Activated CD8-positive, alpha-beta memory T cell treated with anti-CD3 and anti-CD28 coated beads, Interleukin-2, amount 10 ng/mL, durations not matched to agents 7 days and 5 days (primary cell): ENCODE results near the gene SFXN3. TPM values are rescaled to one million over a fixed set of nuclear protein-coding genes. Genes with fewer than 3 reads are reported as not detected.
A peak's percentile ranks its signal among the peaks of the same experiment; 100 is the strongest.

ENCODE experiments used
- ATAC-seq: fragments of 150-1000 bp; cut with Tn5 transposase; one replicate; pipeline ENCODE4 v1.10.0; 2021; ENCODE audit warnings: moderate library complexity
- CTCF ChIA-PET: fragments of 350-600 bp; sonication (Branson Sonifier 250); formaldehyde crosslinking; loops from one replicate; lab custom pipeline; 2021; ENCODE audit warnings: antibody characterized with exemption; lab: Charles Lee
- DNase-seq: peaks from one replicate; pipeline ENCODE4 v3.0.0-alpha.2; 2020
- H3K27ac Mint-ChIP-seq: one replicate; pipeline ENCODE4 v1.8.0; 2021; ENCODE audit warnings: mild to moderate bottlenecking, mixed read lengths
- H3K27me3 Mint-ChIP-seq: one replicate; pipeline ENCODE4 v1.8.0; 2021; ENCODE audit warnings: mixed read lengths
- H3K36me3 Mint-ChIP-seq: one replicate; pipeline ENCODE4 v1.8.0; 2021; ENCODE audit warnings: mild to moderate bottlenecking, mixed read lengths
- H3K4me1 Mint-ChIP-seq: one replicate; pipeline ENCODE4 v1.8.0; 2021; ENCODE audit warnings: mixed read lengths
- H3K4me3 Mint-ChIP-seq: one replicate; pipeline ENCODE4 v1.8.0; 2021; ENCODE audit warnings: mild to moderate bottlenecking, moderate library complexity, mixed read lengths
- H3K9me3 Mint-ChIP-seq: one replicate; pipeline ENCODE4 v1.8.0; 2022; ENCODE audit warnings: low read depth, mixed read lengths
- total RNA-seq, 2 experiments: library from RNA; stranded (reverse); gene quantifications; one replicate each; pipeline ENCODE4 v1.2.3, GENCODE V29; 2021

The SFXN3 gene
- total RNA-seq, 2 experiments from 2014 or later = 38.2 to 48.8 TPM

GRCh38 chr10:100995181-100995580, 35.9 kb upstream of the SFXN3 start:
- H3K4me1 Mint-ChIP-seq = peaks cover 24% of the 10 kb centered on the region
- H3K27ac Mint-ChIP-seq = no peak overlapping the region
- H3K4me3 Mint-ChIP-seq = no peak overlapping the region
- CTCF ChIA-PET = interaction anchor here (1.8 to 13.2 kb wide), 3 partner anchors 17 to 35 kb away, joined by 4 to 174 read pairs (median 49); partner anchors contain the start of genes PDZD7 and SFXN3
- ATAC-seq = no peak
- no peaks in the 10 kb centered on the region for H3K9me3 Mint-ChIP-seq
- no peaks in the 10 kb centered on the region for H3K27me3 Mint-ChIP-seq
- H3K36me3 Mint-ChIP-seq = peaks cover 18% of the 10 kb centered on the region
- no peak for DNase-seq

- CTCF ChIA-PET = interaction anchor here (0.7 to 13.2 kb wide), 28 partner anchors 10 to 461 kb away, joined by 3 to 174 read pairs (median 8); partner anchors contain the start of genes HIF1AN, KAZALD1, MRPL43 and PDZD7
- peaks cover 6% of the 10 kb centered on the region for H3K36me3 Mint-ChIP-seq
- peak overlapping the region; percentile 76 for H3K4me3 Mint-ChIP-seq
Measured at GRCh38 chr10:100996678-100997359, 34.2 kb upstream of the SFXN3 start.

GRCh38 chr10:100997360-100998182, 33.5 kb upstream of the SFXN3 start:
- Mint-ChIP-seq H3K9me3 (no peaks in the 10 kb centered on the region), H3K4me3 (peak overlapping the region; percentile 76), H3K27me3 (no peaks in the 10 kb centered on the region), H3K36me3 (peaks cover 4% of the 10 kb centered on the region), H3K4me1 (peaks cover 22% of the 10 kb centered on the region), H3K27ac (peak overlapping the region; percentile 90)
- CTCF ChIA-PET = interaction anchor here (0.6 to 13.2 kb wide), 40 partner anchors 9 to 1530 kb away, joined by 3 to 174 read pairs (median 6); partner anchors contain the start of genes HIF1AN, KAZALD1, MRPL43 and PDZD7
- DNase-seq (peak; percentile 81), ATAC-seq (peak; percentile 65)

More at GRCh38 chr10:100996678-100997359, 34.2 kb upstream of the SFXN3 start:
- H3K27me3 Mint-ChIP-seq = no peaks in the 10 kb centered on the region
- H3K9me3 Mint-ChIP-seq = no peaks in the 10 kb centered on the region
- DNase-seq = peak; percentile 57
- peak overlapping the region; percentile 90 for H3K27ac Mint-ChIP-seq
- peak; percentile 37 for ATAC-seq
- H3K4me1 Mint-ChIP-seq = peaks cover 22% of the 10 kb centered on the region

- Mint-ChIP-seq H3K9me3 (no peaks in the 10 kb centered on the region), H3K27me3 (no peaks in the 10 kb centered on the region), H3K4me1 (peaks cover 22% of the 10 kb centered on the region), H3K27ac (peak overlapping the region; percentile 80), H3K4me3 (peak overlapping the region; percentile 76), H3K36me3 (peaks cover 3% of the 10 kb centered on the region)
- CTCF ChIA-PET = interaction anchor here (0.6 to 13.2 kb wide), 35 partner anchors 9 to 1530 kb away, joined by 3 to 174 read pairs (median 6); partner anchors contain the start of genes HIF1AN, KAZALD1, MRPL43 and PDZD7
- DNase-seq (peak; percentile 72), ATAC-seq (peak; percentile 37)
Measured at GRCh38 chr10:100998183-100998990, 32.6 kb upstream of the SFXN3 start.

- Mint-ChIP-seq H3K36me3 (no peaks in the 10 kb centered on the region), H3K4me1 (peaks cover 22% of the 10 kb centered on the region), H3K4me3 (peak overlapping the region; percentile 76), H3K27ac (peak overlapping the region; percentile 80), H3K9me3 (no peaks in the 10 kb centered on the region), H3K27me3 (no peaks in the 10 kb centered on the region)
- peak; percentile 68 for ATAC-seq
- DNase-seq = peak; percentile 79
- CTCF ChIA-PET = interaction anchor here (0.9 to 13.2 kb wide), 14 partner anchors 13 to 446 kb away, joined by 3 to 174 read pairs (median 7); partner anchors contain the start of genes PDZD7, SEMA4G, SFXN3 and SLF2
Measured at GRCh38 chr10:100998991-100999741, 31.9 kb upstream of the SFXN3 start.

GRCh38 chr10:100999742-101000126, 31.3 kb upstream of the SFXN3 start, which contains the start of gene LZTS2:
LZTS2 (plus strand) TSS chr10:100999808; CDS start chr10:101002539, 2,731 bp downstream.
- H3K36me3 Mint-ChIP-seq = no peaks in the 10 kb centered on the region
- H3K9me3 Mint-ChIP-seq = no peaks in the 10 kb centered on the region
- ATAC-seq = no peak
- H3K27me3 Mint-ChIP-seq = no peaks in the 10 kb centered on the region
- H3K27ac Mint-ChIP-seq = peak within 1 kb of the TSS; percentile 80
- DNase-seq = no peak
- CTCF ChIA-PET = interaction anchor here (0.9 to 13.2 kb wide), 8 partner anchors 12 to 447 kb away, joined by 3 to 174 read pairs (median 6); partner anchors contain the start of genes PDZD7 and SFXN3
- H3K4me1 Mint-ChIP-seq = peaks cover 22% of the 10 kb centered on the region
- H3K4me3 Mint-ChIP-seq = peak within 1 kb of the TSS; percentile 76

GRCh38 chr10:101000127-101000914, 30.7 kb upstream of the SFXN3 start:
- Mint-ChIP-seq H3K9me3 (no peaks in the 10 kb centered on the region), H3K4me1 (peaks cover 22% of the 10 kb centered on the region), H3K36me3 (no peaks in the 10 kb centered on the region), H3K4me3 (peak overlapping the region; percentile 41), H3K27ac (no peak overlapping the region), H3K27me3 (no peaks in the 10 kb centered on the region)
- ATAC-seq = no peak
- CTCF ChIA-PET = interaction anchor here (1.0 to 13.2 kb wide), 4 partner anchors 16 to 62 kb away, joined by 3 to 174 read pairs (median 26); partner anchors contain the start of genes PDZD7 and SFXN3
- no peak for DNase-seq

- H3K36me3 Mint-ChIP-seq = no peaks in the 10 kb centered on the region
- peaks cover 21% of the 10 kb centered on the region for H3K4me1 Mint-ChIP-seq
- no peaks in the 10 kb centered on the region for H3K27me3 Mint-ChIP-seq
- H3K9me3 Mint-ChIP-seq = no peaks in the 10 kb centered on the region
- CTCF ChIA-PET = interaction anchor here (1.9 to 13.2 kb wide), 2 partner anchors 10 to 16 kb away, joined by 7 to 174 read pairs; no protein-coding TSS in a partner anchor
- no peak overlapping the region for H3K27ac Mint-ChIP-seq
- ATAC-seq (no peak), DNase-seq (no peak)
- peak overlapping the region; percentile 52 for H3K4me3 Mint-ChIP-seq
Measured at GRCh38 chr10:101000915-101001658, 29.9 kb upstream of the SFXN3 start.

GRCh38 chr10:101001659-101002035, 29.4 kb upstream of the SFXN3 start:
- Mint-ChIP-seq H3K4me1 (peaks cover 16% of the 10 kb centered on the region), H3K36me3 (no peaks in the 10 kb centered on the region), H3K27me3 (no peaks in the 10 kb centered on the region), H3K9me3 (no peaks in the 10 kb centered on the region), H3K4me3 (no peak overlapping the region), H3K27ac (no peak overlapping the region)
- ATAC-seq (no peak), DNase-seq (no peak)
- CTCF ChIA-PET = interaction anchor here (1.9 to 13.2 kb wide), 2 partner anchors 10 to 15 kb away, joined by 7 to 174 read pairs; no protein-coding TSS in a partner anchor

GRCh38 chr10:101002456-101002855, 28.6 kb upstream of the SFXN3 start:
- no peak for DNase-seq
- H3K9me3 Mint-ChIP-seq = no peaks in the 10 kb centered on the region
- H3K36me3 Mint-ChIP-seq = no peaks in the 10 kb centered on the region
- H3K27me3 Mint-ChIP-seq = no peaks in the 10 kb centered on the region
- no peak overlapping the region for H3K4me3 Mint-ChIP-seq
- ATAC-seq = no peak
- CTCF ChIA-PET = interaction anchor here (1.1 to 13.2 kb wide), 3 partner anchors 9 to 16 kb away, joined by 3 to 174 read pairs (median 7); no protein-coding TSS in a partner anchor
- H3K27ac Mint-ChIP-seq = no peak overlapping the region
- H3K4me1 Mint-ChIP-seq = peaks cover 13% of the 10 kb centered on the region
